Measurements from ENCODE around the gene PTPN18. TPM values are rescaled to one million over a fixed set of nuclear protein-coding genes. Genes with fewer than 3 reads are reported as not detected.

The PTPN18 gene
- polyA plus RNA-seq, 2 of the 4 experiments (the other 2 are of a cell fraction): 19.6 to 20.4 TPM

GRCh38 chr2:130345611-130346010, 10.2 kb upstream of the PTPN18 start:
- FAIRE-seq: no peak
- Histone ChIP-seq H3K4me3 (no peak overlapping the region), H3K27ac (no peak overlapping the region), H3K9me3 (no peaks in the 10 kb centered on the region), H3K4me1 (peaks cover 14% of the 10 kb centered on the region; the same call in 2 of the 3 replicates), H3K4me2 (no peak overlapping the region)
- TF ChIP-seq HOXB5 (CRISPR knock-in tag; IDR thresholded peaks at IDR 0.05): no peak
- TF ChIP-seq HES2 (IDR thresholded peaks at IDR 0.05): no peak
- POLR2A ChIA-PET: interaction anchor here (0.9 kb wide), 1 partner anchor 10 kb away, joined by 3 read pairs; the partner anchor contains the start of gene PTPN18
- CTCF ChIA-PET: interaction anchor here (1.4 kb wide), 1 partner anchor 10 kb away, joined by 6 read pairs; the partner anchor contains the start of gene PTPN18
- no peak for ATAC-seq
- DNase-seq (ENCODE audit: low read depth in 1 of 2, low spot score in 1 of 2): no peak
- WGBS (ENCODE audit: missing lambda C conversion rate): 97% methylated on average over 21 of the region's 21 CpGs

GRCh38 chr2:130346041-130346740, 9.7 kb upstream of the PTPN18 start:
- Histone ChIP-seq H3K4me3 (no peak overlapping the region), H3K4me2 (no peak overlapping the region), H3K9me3 (no peaks in the 10 kb centered on the region), H3K27ac (no peak overlapping the region), H3K4me1 (peaks cover 10% of the 10 kb centered on the region; the same call in 2 of the 3 replicates)
- TF ChIP-seq CEBPB (IDR thresholded peaks at IDR 0.05) (no peak), ZSCAN20 (CRISPR knock-in tag; IDR thresholded peaks at IDR 0.05) (no peak), HOXB5 (CRISPR knock-in tag; IDR thresholded peaks at IDR 0.05) (no peak), FOXS1 (CRISPR knock-in tag; IDR thresholded peaks at IDR 0.05) (no peak), JUNB (IDR thresholded peaks at IDR 0.05) (no peak), MAX (IDR thresholded peaks at IDR 0.05) (no peak), EP300 (IDR thresholded peaks at IDR 0.05) (no peak), NFE2L2 (conservative IDR thresholded peaks at IDR 0.05; ENCODE audit: low read length) (no peak), ESRRA (IDR thresholded peaks at IDR 0.05; ENCODE audit: borderline replicate concordance, low read length) (no peak), HOXB13 (CRISPR knock-in tag; IDR thresholded peaks at IDR 0.05; ENCODE audit: low read depth) (no peak), CBX8 (IDR thresholded peaks at IDR 0.05) (no peak), GATA3 (IDR thresholded peaks at IDR 0.05; ENCODE audit: borderline replicate concordance) (no peak), NR3C1 (IDR thresholded peaks at IDR 0.05) (no peak), RNF2 (IDR thresholded peaks at IDR 0.05; ENCODE audit: borderline replicate concordance, low read depth) (no peak)
- FAIRE-seq (no peak), DNase-seq (ENCODE audit: low read depth in 1 of 2, low spot score in 1 of 2) (no peak), ATAC-seq (no peak)
- CTCF ChIA-PET: interaction anchor here (0.9 to 1.9 kb wide), 4 partner anchors 9 to 27 kb away, joined by 3 to 6 read pairs (median 4); partner anchors contain the start of gene PTPN18
- POLR2A ChIA-PET: no interaction called here
- 93% methylated on average over 18 of the region's 26 CpGs for WGBS (ENCODE audit: missing lambda C conversion rate)

- peaks cover 8% of the 10 kb centered on the region; the same call in 1 of the 3 replicates for H3K4me1 ChIP-seq
- FAIRE-seq (no peak), ATAC-seq (no peak), DNase-seq (ENCODE audit: low read depth in 1 of 2, low spot score in 1 of 2) (no peak)
- ChIA-PET POLR2A (no interaction called here), CTCF (interaction anchor here (0.9 to 1.9 kb wide), 3 partner anchors 9 to 26 kb away, joined by 3 to 5 read pairs (median 4); partner anchors contain the start of gene PTPN18)
- H3K4me2 ChIP-seq: no peak overlapping the region
- no peaks in the 10 kb centered on the region for H3K9me3 ChIP-seq
- WGBS (ENCODE audit: missing lambda C conversion rate): 98% methylated on average over 4 of the region's 4 CpGs
- no peak for TF ChIP-seq BCL3 (IDR thresholded peaks at IDR 0.05)
- no peak for TF ChIP-seq HMGXB4 (CRISPR knock-in tag; IDR thresholded peaks at IDR 0.05; ENCODE audit: borderline replicate concordance)
- TF ChIP-seq TP53 (CRISPR knock-in tag; IDR thresholded peaks at IDR 0.05): no peak
- TF ChIP-seq GATA3 (IDR thresholded peaks at IDR 0.05; ENCODE audit: borderline replicate concordance): no peak
- no peak for TF ChIP-seq NR3C1 (IDR thresholded peaks at IDR 0.05)
- TF ChIP-seq FOSL2 (IDR thresholded peaks at IDR 0.05): no peak
- TF ChIP-seq FOSL2 (CRISPR knock-in tag; IDR thresholded peaks at IDR 0.05): no peak
- TF ChIP-seq CBX2 (IDR thresholded peaks at IDR 0.05; ENCODE audit: borderline replicate concordance, low read depth): no peak
- no peak for TF ChIP-seq ZSCAN20 (CRISPR knock-in tag; IDR thresholded peaks at IDR 0.05)
- TF ChIP-seq HDAC2 (IDR thresholded peaks at IDR 0.05): no peak
- no peak for TF ChIP-seq USF2 (IDR thresholded peaks at IDR 0.05)
- no peak for TF ChIP-seq MAFK (IDR thresholded peaks at IDR 0.05; ENCODE audit: partially characterized antibody)
- no peak for TF ChIP-seq ZNF302 (CRISPR knock-in tag; IDR thresholded peaks at IDR 0.05)
- TF ChIP-seq MAZ (IDR thresholded peaks at IDR 0.05; ENCODE audit: borderline replicate concordance, low read depth, low read length): no peak
- no peak for TF ChIP-seq POLR2AphosphoS2 (conservative IDR thresholded peaks at IDR 0.05; ENCODE audit: low read length)
- no peak for TF ChIP-seq ZFP36 (IDR thresholded peaks at IDR 0.05; ENCODE audit: borderline replicate concordance, partially characterized antibody)
- TF ChIP-seq KDM5A (IDR thresholded peaks at IDR 0.05): no peak
- no peak for TF ChIP-seq RCOR1 (IDR thresholded peaks at IDR 0.05; ENCODE audit: low read depth, low read length)
- no peak overlapping the region for H3K27ac ChIP-seq
- no peak overlapping the region for H3K4me3 ChIP-seq
Measured at GRCh38 chr2:130346741-130347066, 9.2 kb upstream of the PTPN18 start.

All from A549 (cell line).